ENCODE results near the gene RGS7. TPM values are rescaled to one million over a fixed set of nuclear protein-coding genes. Genes with fewer than 3 reads are reported as not detected.

RGS7 gene
- total and polyA plus RNA-seq, 7 experiments from 2014 or later, result not detected

DNA sequence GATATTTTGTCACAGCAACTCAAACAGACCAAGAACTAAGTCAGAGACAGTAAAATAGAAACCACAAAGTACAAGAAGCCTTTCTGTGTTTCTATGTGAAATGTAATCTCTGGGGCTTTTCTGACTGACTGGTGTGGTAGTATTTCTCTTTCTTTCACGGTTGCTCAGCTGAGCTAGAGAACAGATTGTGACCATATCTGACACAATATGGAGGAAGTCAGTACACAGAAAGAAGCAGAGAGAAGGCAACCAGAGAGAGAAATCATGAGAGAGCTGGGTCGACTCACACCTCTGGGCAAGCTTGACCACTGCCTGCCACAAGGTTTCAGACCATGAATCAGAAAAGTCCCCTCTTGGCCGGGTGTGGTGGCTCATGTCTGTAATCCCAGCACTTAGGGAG, 536.2 kb downstream of the RGS7 start:
- H3K9me3 ChIP-seq (ENCODE audit: control insufficient read depth in 2 of 3, low read length in 3 of 3), result no peaks in the 10 kb centered on the region
- H3K9me3 Mint-ChIP-seq, result peaks cover 1 to 21% (median 10%) of the 10 kb centered on the region in 11 donors
- H3K4me1 Mint-ChIP-seq, result no peaks in the 10 kb centered on the region
- no peak overlapping the region for H3K27ac Mint-ChIP-seq
- no peaks in the 10 kb centered on the region for H3K36me3 ChIP-seq (ENCODE audit: control insufficient read depth in 2 of 3, insufficient read depth in 3 of 3, low read length in 3 of 3)
- no peak overlapping the region for H3K4me3 Mint-ChIP-seq
- no peak overlapping the region for H3K4me3 ChIP-seq (ENCODE audit: low read length)
- no peaks in the 10 kb centered on the region for H3K36me3 Mint-ChIP-seq
- no peaks in the 10 kb centered on the region for H3K4me1 ChIP-seq (ENCODE audit: control insufficient read depth in 2 of 2, insufficient read depth in 2 of 2, low read length in 2 of 2)
- POLR2A ChIA-PET, result no interaction called here
- H3K27me3 ChIP-seq (ENCODE audit: control insufficient read depth in 2 of 2, insufficient read depth in 2 of 2, low read length in 2 of 2), result no peaks in the 10 kb centered on the region
- CTCF ChIA-PET, result no interaction called here
- H3K27ac ChIP-seq (ENCODE audit: low read depth, low read length), result no peak overlapping the region
- H3K27me3 Mint-ChIP-seq, result peaks cover 0 to 5% (median 0%) of the 10 kb centered on the region in 5 donors
- ATAC-seq, result no peak
- intact Hi-C loops (cut with micrococcal nuclease), result no loop called here
- no peak for DNase-seq

DNA sequence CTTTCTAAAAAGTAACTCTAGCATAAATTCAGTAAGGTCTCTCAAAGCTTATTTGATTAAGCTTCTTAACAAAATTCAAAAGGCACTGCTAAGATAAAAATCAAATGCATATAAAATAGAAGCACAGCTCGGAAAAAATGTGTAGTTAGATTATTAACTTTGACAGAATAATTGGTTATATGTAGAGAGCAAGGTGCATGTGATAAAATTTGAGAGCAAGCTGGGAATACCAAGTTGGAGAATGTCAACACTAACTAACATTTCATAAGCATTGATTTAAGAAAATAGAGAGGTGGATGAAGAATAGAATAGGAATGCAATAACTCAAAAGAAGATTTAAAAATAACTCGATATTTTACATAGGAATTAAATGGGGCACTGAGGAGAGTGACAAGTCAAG, 540.5 kb downstream of the RGS7 start:
- no peaks in the 10 kb centered on the region for H3K27me3 ChIP-seq (ENCODE audit: control insufficient read depth in 2 of 2, insufficient read depth in 2 of 2, low read length in 2 of 2)
- H3K4me3 Mint-ChIP-seq, result no peak overlapping the region
- H3K27ac Mint-ChIP-seq, result no peak overlapping the region
- ATAC-seq, result no peak
- POLR2A ChIA-PET, result no interaction called here
- no peaks in the 10 kb centered on the region for H3K4me1 Mint-ChIP-seq
- CTCF ChIA-PET, result no interaction called here
- H3K36me3 Mint-ChIP-seq, result no peaks in the 10 kb centered on the region
- intact Hi-C loops (cut with micrococcal nuclease), result no loop called here
- no peak overlapping the region for H3K27ac ChIP-seq (ENCODE audit: low read depth, low read length)
- H3K9me3 ChIP-seq (ENCODE audit: control insufficient read depth in 2 of 3, low read length in 3 of 3), result no peaks in the 10 kb centered on the region
- no peaks in the 10 kb centered on the region for H3K36me3 ChIP-seq (ENCODE audit: control insufficient read depth in 2 of 3, insufficient read depth in 3 of 3, low read length in 3 of 3)
- H3K9me3 Mint-ChIP-seq, result peaks cover 1 to 18% (median 8%) of the 10 kb centered on the region in 11 donors
- H3K4me3 ChIP-seq (ENCODE audit: low read length), result no peak overlapping the region
- DNase-seq, result no peak
- peaks cover 0 to 4% (median 0%) of the 10 kb centered on the region in 5 donors for H3K27me3 Mint-ChIP-seq
- H3K4me1 ChIP-seq (ENCODE audit: control insufficient read depth in 2 of 2, insufficient read depth in 2 of 2, low read length in 2 of 2), result no peaks in the 10 kb centered on the region

DNA sequence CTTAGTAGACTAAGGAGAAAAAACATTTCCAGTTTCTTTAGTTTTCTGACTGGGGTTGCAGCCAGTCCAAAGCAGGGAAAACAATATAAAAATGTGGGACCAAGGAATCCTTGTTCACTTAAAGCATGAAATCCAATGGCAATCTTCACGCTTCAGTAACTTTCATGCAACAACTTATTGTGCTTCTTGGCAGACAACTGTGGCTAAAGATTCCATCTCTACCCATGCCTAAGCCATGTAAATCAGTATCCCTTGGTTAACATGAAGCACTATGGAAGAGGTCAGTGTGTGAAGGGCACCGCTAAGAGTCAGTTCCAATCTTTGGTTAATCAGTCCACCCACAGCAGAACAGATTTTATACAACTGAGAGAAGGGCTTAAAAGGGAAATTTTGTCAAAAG, 543.3 kb downstream of the RGS7 start:
- no peak overlapping the region for H3K4me3 Mint-ChIP-seq

DNA sequence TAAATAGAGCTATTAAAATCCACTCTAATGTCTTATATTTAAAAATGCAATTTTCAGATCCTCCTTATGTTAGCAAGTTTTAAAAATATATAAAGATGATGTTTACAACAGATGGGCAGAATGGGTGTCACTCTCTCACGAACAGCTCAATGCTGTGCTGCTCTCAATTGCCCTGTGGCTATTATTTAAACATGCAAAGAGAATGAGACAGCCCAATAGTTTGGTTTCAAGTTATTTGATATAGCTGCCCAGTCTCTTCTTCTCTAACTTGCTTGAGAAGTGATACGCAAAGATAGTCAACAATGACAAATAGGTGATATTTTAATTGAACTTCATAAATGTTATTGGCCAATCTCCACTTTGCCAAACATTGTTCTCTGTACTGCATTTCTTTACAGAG, 545.7 kb downstream of the RGS7 start:
- ChIA-PET CTCF (no interaction called here), POLR2A (no interaction called here)
- Histone ChIP-seq H3K27me3 (ENCODE audit: control insufficient read depth in 2 of 2, insufficient read depth in 2 of 2, low read length in 2 of 2) (no peaks in the 10 kb centered on the region), H3K4me3 (ENCODE audit: low read length) (no peak overlapping the region), H3K36me3 (ENCODE audit: control insufficient read depth in 2 of 3, insufficient read depth in 3 of 3, low read length in 3 of 3) (no peaks in the 10 kb centered on the region), H3K27ac (ENCODE audit: low read depth, low read length) (no peak overlapping the region), H3K4me1 (ENCODE audit: control insufficient read depth in 2 of 2, insufficient read depth in 2 of 2, low read length in 2 of 2) (no peaks in the 10 kb centered on the region), H3K9me3 (ENCODE audit: control insufficient read depth in 2 of 3, low read length in 3 of 3) (no peaks in the 10 kb centered on the region)
- intact Hi-C loops (cut with micrococcal nuclease), result no loop called here
- no peak overlapping the region for H3K4me3 Mint-ChIP-seq
- no peaks in the 10 kb centered on the region for H3K36me3 Mint-ChIP-seq
- ATAC-seq (no peak), DNase-seq (no peak)
- no peaks in the 10 kb centered on the region for H3K4me1 Mint-ChIP-seq
- no peaks in the 10 kb centered on the region for H3K27me3 Mint-ChIP-seq
- H3K9me3 Mint-ChIP-seq, result peaks cover 0 to 5% (median 0%) of the 10 kb centered on the region in 11 donors
- no peak overlapping the region for H3K27ac Mint-ChIP-seq

More for the DNA sequence above, 543.3 kb downstream of the RGS7 start:
- Mint-ChIP-seq H3K27me3 (peaks cover 0 to 3% (median 0%) of the 10 kb centered on the region in 5 donors), H3K9me3 (peaks cover 0 to 14% (median 2%) of the 10 kb centered on the region in 11 donors), H3K27ac (no peak overlapping the region), H3K36me3 (no peaks in the 10 kb centered on the region), H3K4me1 (no peaks in the 10 kb centered on the region)
- no peak for DNase-seq
- Histone ChIP-seq H3K36me3 (ENCODE audit: control insufficient read depth in 2 of 3, insufficient read depth in 3 of 3, low read length in 3 of 3) (no peaks in the 10 kb centered on the region), H3K4me1 (ENCODE audit: control insufficient read depth in 2 of 2, insufficient read depth in 2 of 2, low read length in 2 of 2) (no peaks in the 10 kb centered on the region), H3K4me3 (ENCODE audit: low read length) (no peak overlapping the region), H3K27ac (ENCODE audit: low read depth, low read length) (no peak overlapping the region), H3K9me3 (ENCODE audit: control insufficient read depth in 2 of 3, low read length in 3 of 3) (no peaks in the 10 kb centered on the region), H3K27me3 (ENCODE audit: control insufficient read depth in 2 of 2, insufficient read depth in 2 of 2, low read length in 2 of 2) (no peaks in the 10 kb centered on the region)
- ChIA-PET CTCF (no interaction called here), POLR2A (no interaction called here)
- intact Hi-C loops (cut with micrococcal nuclease), result no loop called here
- ATAC-seq, result no peak

DNA sequence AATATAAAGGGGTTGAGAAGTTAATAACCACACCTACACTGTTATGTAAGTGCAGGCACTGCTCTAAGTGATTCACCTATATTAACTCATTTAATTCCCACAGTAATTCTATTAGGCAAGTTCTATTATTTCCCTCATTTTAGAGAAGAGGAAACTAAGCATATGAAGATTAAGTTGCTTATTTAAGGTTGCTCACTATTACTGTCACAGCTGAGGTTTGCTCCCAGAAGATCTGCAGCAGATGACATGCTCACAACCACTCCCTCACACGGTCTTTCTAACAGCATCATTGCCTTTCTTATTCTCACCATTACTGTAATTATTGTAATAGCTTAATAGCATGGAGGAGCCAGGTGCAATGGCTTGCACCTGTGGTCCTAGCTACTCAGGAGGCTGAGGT, 548.6 kb downstream of the RGS7 start:
- Histone ChIP-seq H3K4me3 (ENCODE audit: low read length) (no peak overlapping the region), H3K9me3 (ENCODE audit: control insufficient read depth in 2 of 3, low read length in 3 of 3) (no peaks in the 10 kb centered on the region), H3K27ac (ENCODE audit: low read depth, low read length) (no peak overlapping the region), H3K27me3 (ENCODE audit: control insufficient read depth in 2 of 2, insufficient read depth in 2 of 2, low read length in 2 of 2) (no peaks in the 10 kb centered on the region), H3K4me1 (ENCODE audit: control insufficient read depth in 2 of 2, insufficient read depth in 2 of 2, low read length in 2 of 2) (no peaks in the 10 kb centered on the region), H3K36me3 (ENCODE audit: control insufficient read depth in 2 of 3, insufficient read depth in 3 of 3, low read length in 3 of 3) (no peaks in the 10 kb centered on the region)
- CTCF ChIA-PET, result no interaction called here
- DNase-seq (no peak), ATAC-seq (no peak)
- POLR2A ChIA-PET, result interaction anchor here (0.7 kb wide), 1 partner anchor 12 kb away, joined by 3 read pairs; no protein-coding TSS in a partner anchor
- Mint-ChIP-seq H3K27me3 (no peaks in the 10 kb centered on the region), H3K9me3 (peaks cover 0 to 5% (median 0%) of the 10 kb centered on the region in 11 donors), H3K4me3 (no peak overlapping the region), H3K4me1 (no peaks in the 10 kb centered on the region), H3K27ac (no peak overlapping the region), H3K36me3 (no peaks in the 10 kb centered on the region)
- intact Hi-C loops (cut with micrococcal nuclease), result no loop called here

DNA sequence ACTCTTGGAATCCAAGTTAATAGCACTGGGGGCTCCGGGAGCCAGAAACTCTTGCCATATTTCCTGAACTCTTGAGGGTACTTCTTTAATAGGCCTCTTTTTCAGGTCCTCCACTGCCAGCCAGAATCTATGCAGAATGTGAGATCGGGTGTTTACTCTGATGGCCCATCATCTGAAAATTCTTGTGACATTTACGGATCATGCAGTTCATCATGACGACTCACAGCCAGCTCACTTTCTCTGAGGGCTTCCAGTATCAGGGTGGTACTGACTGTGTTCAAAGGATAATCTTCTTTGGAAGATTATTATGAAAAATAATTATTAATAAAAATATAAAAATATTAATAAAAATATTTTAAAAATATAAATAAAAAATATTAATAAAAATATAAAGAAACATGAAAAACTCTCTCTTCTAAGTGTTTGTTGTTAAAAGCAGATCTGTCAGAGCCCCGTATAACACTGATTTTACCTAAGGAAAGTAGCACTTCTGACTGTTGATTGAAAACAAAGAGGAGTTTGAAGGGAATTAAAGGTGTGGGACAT, 550.7 kb downstream of the RGS7 start:
- intact Hi-C loops (cut with micrococcal nuclease), result no loop called here
- Histone ChIP-seq H3K9me3 (ENCODE audit: control insufficient read depth in 2 of 3, low read length in 3 of 3) (no peaks in the 10 kb centered on the region), H3K36me3 (ENCODE audit: control insufficient read depth in 2 of 3, insufficient read depth in 3 of 3, low read length in 3 of 3) (no peaks in the 10 kb centered on the region), H3K4me1 (ENCODE audit: control insufficient read depth in 2 of 2, insufficient read depth in 2 of 2, low read length in 2 of 2) (no peaks in the 10 kb centered on the region), H3K27me3 (ENCODE audit: control insufficient read depth in 2 of 2, insufficient read depth in 2 of 2, low read length in 2 of 2) (no peaks in the 10 kb centered on the region), H3K27ac (ENCODE audit: low read depth, low read length) (no peak overlapping the region), H3K4me3 (ENCODE audit: low read length) (no peak overlapping the region)
- Mint-ChIP-seq H3K36me3 (no peaks in the 10 kb centered on the region), H3K27ac (no peak overlapping the region), H3K4me3 (no peak overlapping the region), H3K9me3 (no peaks in the 10 kb centered on the region), H3K27me3 (no peaks in the 10 kb centered on the region), H3K4me1 (no peaks in the 10 kb centered on the region)
- ChIA-PET POLR2A (no interaction called here), CTCF (no interaction called here)
- DNase-seq, result no peak
- ATAC-seq, result no peak

DNA sequence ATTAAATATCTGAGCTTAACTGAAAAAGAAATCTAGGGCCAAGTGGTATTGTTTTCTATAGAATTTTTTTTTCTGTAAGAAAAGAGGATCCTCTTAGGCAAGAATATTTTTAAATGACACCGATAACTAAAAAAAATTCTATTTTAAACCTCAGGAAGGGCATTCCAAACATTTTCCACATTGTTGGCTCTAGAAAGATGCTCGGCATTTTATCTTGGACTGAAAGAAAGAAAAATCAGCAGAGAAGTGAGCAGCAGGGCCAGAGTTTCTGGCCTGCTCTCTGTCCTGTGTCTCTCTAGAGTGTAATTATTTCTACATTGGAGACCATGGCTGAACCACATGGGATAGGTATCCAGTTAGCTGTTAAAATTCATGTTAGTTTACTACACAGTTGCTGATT, 552.5 kb downstream of the RGS7 start:
- POLR2A ChIA-PET, result no interaction called here
- no peaks in the 10 kb centered on the region for H3K36me3 ChIP-seq (ENCODE audit: control insufficient read depth in 2 of 3, insufficient read depth in 3 of 3, low read length in 3 of 3)
- no peaks in the 10 kb centered on the region for H3K27me3 ChIP-seq (ENCODE audit: control insufficient read depth in 2 of 2, insufficient read depth in 2 of 2, low read length in 2 of 2)
- no peaks in the 10 kb centered on the region for H3K4me1 ChIP-seq (ENCODE audit: control insufficient read depth in 2 of 2, insufficient read depth in 2 of 2, low read length in 2 of 2)
- CTCF ChIA-PET, result no interaction called here
- no peak overlapping the region for H3K27ac Mint-ChIP-seq
- no peak overlapping the region for H3K4me3 ChIP-seq (ENCODE audit: low read length)
- no peak for ATAC-seq
- no peaks in the 10 kb centered on the region for H3K36me3 Mint-ChIP-seq
- H3K4me3 Mint-ChIP-seq, result no peak overlapping the region
- no peaks in the 10 kb centered on the region for H3K4me1 Mint-ChIP-seq
- H3K27me3 Mint-ChIP-seq, result no peaks in the 10 kb centered on the region
- DNase-seq, result no peak
- no peaks in the 10 kb centered on the region for H3K9me3 ChIP-seq (ENCODE audit: control insufficient read depth in 2 of 3, low read length in 3 of 3)
- peaks cover 0 to 1% (median 0%) of the 10 kb centered on the region in 11 donors for H3K9me3 Mint-ChIP-seq
- intact Hi-C loops (cut with micrococcal nuclease), result no loop called here
- H3K27ac ChIP-seq (ENCODE audit: low read depth, low read length), result no peak overlapping the region

Data from naive thymus-derived CD4-positive, alpha-beta T cell (primary cell).